ENCODE measurements around the gene SNIP1. TPM values are rescaled to one million over a fixed set of nuclear protein-coding genes. Genes with fewer than 3 reads are reported as not detected.

The SNIP1 gene
- total RNA-seq, 1 experiment from 2014 or later, result 18.3 TPM

DNA sequence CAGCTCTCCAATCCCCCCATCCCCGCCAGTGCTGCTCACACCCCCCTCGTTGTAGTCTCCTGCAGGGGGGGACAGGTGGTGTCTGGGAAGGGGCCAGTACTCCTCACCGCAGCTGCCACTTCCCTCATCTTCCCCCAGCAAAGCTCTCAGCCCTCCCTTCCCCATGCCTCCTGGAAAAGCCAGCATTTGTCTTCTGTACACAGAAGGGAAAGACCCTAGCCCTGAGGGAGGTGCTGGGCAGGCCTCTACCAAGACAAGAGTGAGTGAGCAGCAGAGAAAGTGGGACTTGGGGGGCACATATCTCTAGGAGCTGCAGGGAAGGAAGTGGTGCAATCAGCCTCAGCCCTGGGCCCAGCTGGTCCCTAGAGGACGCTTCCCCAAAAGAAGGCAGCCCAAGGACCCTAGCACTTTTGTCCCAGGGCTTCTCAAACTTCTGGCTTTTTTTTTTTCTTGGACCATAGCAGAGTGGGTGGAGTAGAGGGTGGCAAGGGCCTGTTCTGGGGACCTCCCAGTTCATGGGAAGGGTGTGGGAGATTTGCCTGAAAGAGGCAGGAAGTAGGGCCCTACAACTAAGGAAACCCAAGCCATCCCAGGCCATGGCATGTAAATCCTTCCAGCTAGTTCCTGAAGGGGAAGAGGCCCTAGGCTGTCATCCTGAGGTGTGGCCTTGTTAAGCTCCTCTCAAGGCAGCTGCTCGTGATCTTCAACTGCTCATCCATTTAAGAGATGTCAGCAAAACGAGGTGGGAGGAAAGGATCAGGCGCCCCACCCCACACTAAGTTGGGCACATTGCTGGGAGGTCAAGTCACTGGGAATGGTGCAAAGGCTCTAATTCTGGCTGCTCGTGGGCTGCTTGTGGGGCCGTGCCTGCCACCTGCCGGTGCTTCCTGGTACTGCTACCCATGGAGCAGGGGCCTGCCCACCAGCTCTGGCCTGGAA is 67.1 kb downstream of the SNIP1 start:
- Histone ChIP-seq H3K9me3 (ENCODE audit: low read depth, low read length, poor library complexity, severe bottlenecking) (no peaks in the 10 kb centered on the region), H3K4me1 (ENCODE audit: insufficient read depth, low read length, poor library complexity, severe bottlenecking) (no peaks in the 10 kb centered on the region), H3K36me3 (ENCODE audit: insufficient read depth, low read length, poor library complexity, severe bottlenecking) (peaks cover 9% of the 10 kb centered on the region), H3K27me3 (replicated peaks; ENCODE audit: insufficient read depth, low read depth, low read length, poor library complexity) (no peaks in the 10 kb centered on the region), H3K4me3 (ENCODE audit: low read depth, low read length, poor library complexity, severe bottlenecking) (no peak overlapping the region), H3K27ac (ENCODE audit: low read depth, low read length, poor library complexity, severe bottlenecking) (peak overlapping the region; percentile 42)
- BruUV-seq (replicated peaks), result no TSS peak
- CTCF ChIA-PET, result interaction anchor here (0.7 to 1.9 kb wide), 10 partner anchors 8 to 971 kb away, joined by 3 to 7 read pairs (median 4); partner anchors contain the start of gene ZC3H12A
- POLR2A ChIA-PET (ENCODE audit: low non-redundant PET), result no interaction called here
- intact Hi-C loops (cut with micrococcal nuclease; ENCODE audit: unreplicated experiment), result loop anchor here (1.0 kb wide), 1 partner anchor 32 kb away; no protein-coding TSS in a partner anchor
- peak; percentile 76 for DNase-seq (ENCODE audit: low spot score)
- TF ChIP-seq, protein P1, sequence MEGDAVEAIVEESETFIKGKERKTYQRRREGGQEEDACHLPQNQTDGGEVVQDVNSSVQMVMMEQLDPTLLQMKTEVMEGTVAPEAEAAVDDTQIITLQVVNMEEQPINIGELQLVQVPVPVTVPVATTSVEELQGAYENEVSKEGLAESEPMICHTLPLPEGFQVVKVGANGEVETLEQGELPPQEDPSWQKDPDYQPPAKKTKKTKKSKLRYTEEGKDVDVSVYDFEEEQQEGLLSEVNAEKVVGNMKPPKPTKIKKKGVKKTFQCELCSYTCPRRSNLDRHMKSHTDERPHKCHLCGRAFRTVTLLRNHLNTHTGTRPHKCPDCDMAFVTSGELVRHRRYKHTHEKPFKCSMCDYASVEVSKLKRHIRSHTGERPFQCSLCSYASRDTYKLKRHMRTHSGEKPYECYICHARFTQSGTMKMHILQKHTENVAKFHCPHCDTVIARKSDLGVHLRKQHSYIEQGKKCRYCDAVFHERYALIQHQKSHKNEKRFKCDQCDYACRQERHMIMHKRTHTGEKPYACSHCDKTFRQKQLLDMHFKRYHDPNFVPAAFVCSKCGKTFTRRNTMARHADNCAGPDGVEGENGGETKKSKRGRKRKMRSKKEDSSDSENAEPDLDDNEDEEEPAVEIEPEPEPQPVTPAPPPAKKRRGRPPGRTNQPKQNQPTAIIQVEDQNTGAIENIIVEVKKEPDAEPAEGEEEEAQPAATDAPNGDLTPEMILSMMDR (conservative IDR thresholded peaks at IDR 0.05; ENCODE audit: low read depth, low read length), result peak; percentile 96
- TF ChIP-seq EZH2 (IDR thresholded peaks at IDR 0.05; ENCODE audit: borderline replicate concordance, low read depth, low read length, poor library complexity, severe bottlenecking), result no peak

DNA sequence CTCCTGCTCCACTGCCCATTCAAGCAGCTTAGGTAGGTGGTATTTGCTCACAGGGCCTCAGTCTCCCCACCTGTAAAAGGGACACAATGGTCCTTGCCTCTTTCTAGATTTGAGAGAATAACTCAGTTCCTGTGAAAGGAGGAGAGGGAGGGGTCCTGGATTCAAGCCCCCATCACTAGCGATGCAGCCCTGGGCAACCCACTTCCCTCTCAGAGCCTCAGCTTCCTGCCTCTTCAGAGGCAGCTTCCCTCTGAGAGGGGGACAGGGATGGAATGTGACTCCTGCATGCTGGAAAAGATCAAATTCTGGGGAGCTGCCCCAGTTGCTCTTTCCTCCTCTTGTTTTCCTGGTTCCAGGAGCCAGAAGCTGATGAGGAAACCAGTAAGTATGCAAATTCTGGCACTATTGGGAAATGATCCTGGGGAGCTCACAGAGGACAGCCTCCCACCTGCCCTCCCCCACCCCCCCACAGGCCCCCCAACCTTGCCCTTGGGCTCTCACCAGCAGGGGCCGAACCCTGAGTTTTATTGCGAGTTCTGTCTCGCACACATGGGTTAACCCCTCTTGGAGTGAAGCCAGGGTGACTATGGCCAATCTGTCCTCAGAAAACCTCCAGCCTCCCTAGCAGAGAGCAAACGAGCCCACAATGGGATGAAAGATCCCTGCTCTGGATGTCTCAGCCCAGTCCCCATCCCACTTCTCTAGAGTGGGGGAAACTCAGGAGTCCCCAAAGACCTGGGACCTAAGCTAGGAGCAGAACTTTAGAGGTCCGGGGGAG is 68.0 kb downstream of the SNIP1 start:
- TF ChIP-seq, protein P1 (conservative IDR thresholded peaks at IDR 0.05; ENCODE audit: low read depth, low read length), result no peak

More for the DNA sequence above, 68.0 kb downstream of the SNIP1 start:
- no peak for DNase-seq (ENCODE audit: low spot score)
- Histone ChIP-seq H3K27me3 (replicated peaks; ENCODE audit: insufficient read depth, low read depth, low read length, poor library complexity) (no peaks in the 10 kb centered on the region), H3K27ac (ENCODE audit: low read depth, low read length, poor library complexity, severe bottlenecking) (no peak overlapping the region), H3K4me1 (ENCODE audit: insufficient read depth, low read length, poor library complexity, severe bottlenecking) (no peaks in the 10 kb centered on the region), H3K4me3 (ENCODE audit: low read depth, low read length, poor library complexity, severe bottlenecking) (no peak overlapping the region), H3K9me3 (ENCODE audit: low read depth, low read length, poor library complexity, severe bottlenecking) (no peaks in the 10 kb centered on the region), H3K36me3 (ENCODE audit: insufficient read depth, low read length, poor library complexity, severe bottlenecking) (peaks cover 18% of the 10 kb centered on the region)
- ChIA-PET CTCF (interaction anchor here (1.6 kb wide), 1 partner anchor 36 kb away, joined by 4 read pairs; no protein-coding TSS in a partner anchor), POLR2A (ENCODE audit: low non-redundant PET) (interaction anchor here (0.5 kb wide), 1 partner anchor 1022 kb away, joined by 4 read pairs; the partner anchor contains the start of gene MRPS15)
- intact Hi-C loops (cut with micrococcal nuclease; ENCODE audit: unreplicated experiment), result no loop called here
- BruUV-seq (replicated peaks), result no TSS peak

Small RNA genes within 50 kb of the gene (microRNA-seq; reads per million reads assigned to microRNA genes)
- 9.7 reads per million, percentile 29 among the genes with 10 or more reads in this experiment for gene MIR5581

Other genes with a start within 250 kb of the SNIP1 start
- gene ZC3H12A, start 79.7 kb downstream of the SNIP1 start, total RNA-seq (2021), result 4.8 and 5.4 TPM in 2 replicates
- gene MEAF6, start 39.5 kb downstream of the SNIP1 start, total RNA-seq (2021), result 73.8 and 75.7 TPM in 2 replicates
- gene DNALI1, start 2.6 kb upstream of the SNIP1 start, total RNA-seq (2021), result 6.3 and 11.8 TPM in 2 replicates
- gene GNL2, start 41.6 kb upstream of the SNIP1 start, total RNA-seq (2021), result 101 and 121 TPM in 2 replicates
- gene RSPO1, start 80.6 kb upstream of the SNIP1 start, total RNA-seq (2021), result not detected in 2 replicates
- gene CDCA8, start 138.2 kb upstream of the SNIP1 start, total RNA-seq (2021), result 64.7 and 67.4 TPM in 2 replicates
- gene EPHA10, start 210.8 kb upstream of the SNIP1 start, total RNA-seq (2021), result not detected in 2 replicates
- 5.9 and 7.3 TPM in 2 replicates for gene MANEAL, start 239.6 kb upstream of the SNIP1 start, total RNA-seq (2021)

All from A673 (cell line).